H1 (cell line): ENCODE results near the gene GRM8. TPM values are rescaled to one million over a fixed set of nuclear protein-coding genes. Genes with fewer than 3 reads are reported as not detected.

ENCODE experiments used
- RAD21 ChIP-seq, 2 experiments: IDR thresholded peaks in 1 of 2; conservative IDR thresholded peaks in 1 of 2; 2 replicates each; pipeline ENCODE4 v1.6.1; 2011; ENCODE audit warnings: low read depth in 2 of 2, low read length in 2 of 2, improper control_type of control experiment in 1 of 2, inconsistent platforms in 1 of 2, mild to moderate bottlenecking in 1 of 2, moderate library complexity in 1 of 2
- YY1 ChIP-seq: IDR thresholded peaks from 2 replicates; pipeline ENCODE4 v1.6.1; 2011; ENCODE audit warnings: low read depth, mild to moderate bottlenecking, low read length
- polyA plus RNA-seq, 7 experiments: library from polyadenylated mRNA; depleted of rRNA in 3 of 7; stranded (reverse) in 5 of 7; unstranded in 2 of 7; fragments of >200 nt in 5 of 7; fragments of 200-250 nt in 2 of 7; gene quantifications; 1 replicate in 5 of 7; 2 replicates in 1 of 7; 4 replicates in 1 of 7; pipeline versions ENCODE4 v1.2.1 to v1.2.3, GENCODE V29; 2011 to 2013; ENCODE audit warnings: missing spikeins in 2 of 7, mixed read lengths in 2 of 7
- total RNA-seq: library from RNA; stranded (reverse); fragmentation: NEBNext Ultra II Directional; extraction: Animal tissue kit (Norgen Biotek cat#: 25700); gene quantifications from 2 replicates; pipeline ENCODE4 v1.2.1, GENCODE V29; 2021

The GRM8 gene
- total and polyA plus RNA-seq, 2 of the 8 experiments (the other 6 are each of a cell fraction or from before 2014, with no cell fraction given) = 2.6 to 2.8 TPM

DNA sequence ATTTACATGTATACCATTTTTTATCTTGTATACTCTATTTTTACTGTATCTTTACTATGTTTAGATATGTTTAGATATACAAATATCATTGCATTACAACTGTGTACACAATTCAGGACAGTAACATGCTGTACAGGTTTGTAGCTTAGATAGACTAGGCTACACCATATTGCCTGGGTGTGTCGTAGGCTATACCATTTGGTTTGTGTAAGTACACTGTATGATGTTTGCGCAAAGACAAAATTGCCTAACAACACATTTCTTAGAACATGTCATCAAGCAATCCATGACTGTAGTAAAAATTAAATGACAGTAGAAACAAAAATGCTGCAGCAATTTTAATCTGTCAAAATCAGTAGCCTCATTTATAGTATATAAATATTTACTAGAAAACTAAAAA is 812.2 kb downstream of the GRM8 start (continued):
- TF ChIP-seq YY1 (no peak), RAD21 (IDR thresholded peaks at IDR 0.05 in 1 of 2, conservative IDR thresholded peaks at IDR 0.05 in 1 of 2; ENCODE audit: low read depth in 2 of 2, low read length in 2 of 2) (no peak)
